Inferior parietal cortex (tissue), 1 donor: ENCODE data around the gene AGAP1.

Experiments used
- DNase-seq: peaks from one replicate; pipeline ENCODE4 v3.0.0-alpha.2; 2016; ENCODE audit errors: extremely low spot score

The AGAP1 gene

DNA sequence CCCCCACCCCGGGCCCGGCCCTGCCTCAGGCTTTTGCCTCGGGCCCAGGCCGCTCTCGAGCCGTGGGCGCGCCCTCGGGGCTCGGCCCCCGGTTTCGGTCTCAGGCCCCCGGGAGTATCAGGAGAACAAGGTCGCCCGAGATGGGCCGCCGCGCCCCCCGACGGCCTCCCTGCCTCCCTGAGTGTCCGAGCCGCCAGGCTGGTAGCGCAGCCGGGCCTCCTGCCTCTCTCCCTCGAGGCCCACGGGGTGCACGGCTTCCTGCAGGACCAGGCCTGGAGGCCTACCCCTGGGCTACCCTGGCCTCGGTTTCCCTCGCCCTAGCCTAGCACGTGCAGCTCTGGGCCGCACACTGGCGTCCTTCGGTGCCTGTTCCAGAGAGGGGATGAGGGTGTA lies 665.9 kb downstream of the AGAP1 start:
- no peak for DNase-seq

DNA sequence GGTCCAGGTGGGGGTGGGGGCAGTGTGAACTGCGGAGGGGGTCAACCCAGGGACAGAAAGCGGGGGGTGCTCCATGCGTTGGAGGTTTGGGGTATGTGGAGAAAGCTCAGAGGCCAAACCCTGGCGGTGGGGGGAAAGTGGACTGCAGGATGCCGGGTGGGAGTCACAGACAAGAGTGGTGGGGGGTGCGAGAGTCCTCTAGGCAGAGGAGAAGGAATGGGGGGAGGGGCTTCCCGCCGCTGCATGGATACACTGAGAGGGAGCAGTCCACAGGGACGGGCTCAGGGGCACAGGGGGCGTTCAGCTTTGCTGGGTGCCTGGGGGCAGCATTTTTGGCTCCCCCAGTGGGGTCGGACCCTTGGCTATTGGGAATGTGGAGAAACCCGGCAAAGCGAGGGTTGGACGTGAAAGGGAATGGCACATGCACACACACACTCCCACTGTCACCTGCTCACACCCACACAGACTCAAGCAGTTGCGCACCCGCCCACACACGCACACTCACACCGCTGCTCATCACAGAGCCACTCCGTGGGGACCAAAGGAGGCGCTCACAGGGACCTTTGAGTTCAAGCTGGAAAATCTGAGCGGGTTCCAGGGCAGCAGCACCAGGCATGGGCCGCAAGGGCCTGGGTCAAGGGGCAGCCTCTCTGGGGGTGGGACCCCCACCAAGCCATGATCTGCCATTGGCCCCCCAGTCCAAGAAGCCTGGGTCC lies 666.7 kb downstream of the AGAP1 start:
- no peak for DNase-seq

DNA sequence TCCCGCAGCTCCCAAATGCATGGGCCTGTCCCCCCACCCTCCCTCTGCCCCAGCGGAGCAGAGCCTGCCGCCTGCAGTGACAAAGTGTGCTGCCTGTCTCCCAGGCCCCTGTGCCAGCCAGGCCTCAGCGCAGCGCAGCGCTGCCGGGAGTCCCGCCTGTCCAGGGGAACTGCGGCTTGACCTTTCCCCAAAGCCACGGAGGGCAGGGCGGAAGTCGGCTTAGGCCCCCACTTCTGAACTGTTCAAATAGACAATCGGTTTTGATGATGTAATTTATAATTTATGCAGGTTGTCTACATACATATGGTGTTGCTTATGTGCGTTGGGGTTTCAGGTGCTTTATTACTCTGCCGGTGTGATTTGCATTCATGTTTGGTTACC lies 667.2 kb downstream of the AGAP1 start:
- DNase-seq: no peak

DNA sequence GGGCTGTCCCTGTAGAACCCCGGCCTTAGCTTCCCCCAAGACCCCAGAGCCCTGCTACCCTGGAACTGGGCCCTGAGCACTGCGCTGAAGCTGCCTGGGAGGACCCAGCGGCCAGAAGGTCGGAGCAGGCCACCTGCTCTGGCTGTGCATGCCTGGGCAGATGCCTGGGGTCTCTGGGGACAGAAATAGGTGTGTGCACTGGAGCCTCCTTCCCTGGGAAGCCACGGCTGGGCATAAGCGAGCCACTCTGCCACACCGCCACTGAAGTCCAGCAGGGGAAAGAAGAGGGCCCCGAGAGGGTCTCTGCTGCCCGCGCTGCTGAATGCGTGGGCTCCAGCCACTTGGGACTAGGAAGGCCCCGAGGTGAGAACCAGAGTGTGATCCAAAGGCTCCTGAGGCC lies 667.7 kb downstream of the AGAP1 start:
- DNase-seq: no peak

DNA sequence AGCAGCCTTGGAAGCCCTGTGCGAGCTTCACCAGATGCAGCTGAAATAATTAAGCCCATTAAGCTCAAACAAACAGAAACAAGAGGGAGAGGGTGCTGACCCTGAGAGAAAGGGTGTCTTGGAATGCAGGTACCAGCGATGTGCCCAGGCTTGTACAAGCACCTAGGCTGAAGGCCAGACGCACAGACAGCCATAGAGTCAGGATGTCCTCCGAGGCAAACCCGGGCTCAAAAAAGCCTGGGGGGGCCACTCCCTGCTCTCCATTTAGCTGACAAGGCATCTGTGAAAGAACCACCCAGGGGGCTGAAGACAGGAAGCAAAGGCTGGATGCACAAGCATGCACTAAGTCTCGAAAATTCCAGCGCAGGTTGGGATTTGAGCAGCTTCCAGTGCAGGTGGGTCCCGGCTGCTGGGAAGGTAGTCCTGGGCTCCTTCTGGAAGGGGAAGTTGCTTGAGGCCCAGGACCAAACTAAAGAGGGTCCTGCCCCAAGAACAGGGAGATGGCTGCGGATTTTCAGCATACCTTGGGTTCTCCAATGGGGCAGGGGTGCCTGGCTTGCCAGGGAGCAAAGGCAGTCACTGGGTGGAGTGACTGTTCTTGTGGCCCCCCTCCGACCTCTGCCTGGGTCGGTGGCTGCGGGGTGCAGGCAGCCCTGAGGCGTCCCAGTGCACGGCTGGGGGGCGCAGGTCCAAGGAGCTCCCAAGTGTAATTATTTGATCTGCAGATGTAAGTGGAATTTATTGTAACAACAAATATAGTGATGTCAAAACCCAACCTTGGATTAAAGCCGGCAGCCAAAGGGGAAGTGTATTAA lies 668.4 kb downstream of the AGAP1 start:
- no peak for DNase-seq

DNA sequence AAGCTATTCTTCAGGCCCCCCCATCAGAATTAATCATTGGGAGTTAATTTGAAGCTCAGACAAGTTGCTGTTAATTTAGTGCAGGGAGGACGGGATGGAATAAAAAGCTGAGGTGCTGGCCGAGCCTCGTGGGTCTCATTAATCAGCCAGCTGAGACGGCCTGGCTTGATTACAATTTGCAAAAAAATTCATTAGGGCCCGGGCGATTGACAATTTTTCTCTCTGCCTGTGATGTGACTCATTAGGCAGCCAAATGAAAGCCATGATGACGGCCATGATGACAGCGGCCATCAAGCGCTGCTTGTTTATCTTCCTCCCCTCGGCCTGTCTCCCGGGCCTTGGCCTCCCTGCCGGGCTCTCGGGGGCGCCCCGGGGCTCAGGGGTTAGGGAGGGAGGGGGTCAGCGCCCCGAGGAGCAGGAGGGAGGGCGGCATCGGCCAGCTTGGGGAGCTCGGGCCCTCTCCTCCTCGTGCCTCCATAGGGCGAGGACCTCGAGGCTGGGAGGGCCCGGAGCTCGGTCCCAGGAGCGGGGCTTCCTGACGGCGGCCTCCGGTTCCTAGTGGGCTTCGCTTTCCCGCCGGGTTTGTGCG lies 669.1 kb downstream of the AGAP1 start:
- DNase-seq: no peak

DNA sequence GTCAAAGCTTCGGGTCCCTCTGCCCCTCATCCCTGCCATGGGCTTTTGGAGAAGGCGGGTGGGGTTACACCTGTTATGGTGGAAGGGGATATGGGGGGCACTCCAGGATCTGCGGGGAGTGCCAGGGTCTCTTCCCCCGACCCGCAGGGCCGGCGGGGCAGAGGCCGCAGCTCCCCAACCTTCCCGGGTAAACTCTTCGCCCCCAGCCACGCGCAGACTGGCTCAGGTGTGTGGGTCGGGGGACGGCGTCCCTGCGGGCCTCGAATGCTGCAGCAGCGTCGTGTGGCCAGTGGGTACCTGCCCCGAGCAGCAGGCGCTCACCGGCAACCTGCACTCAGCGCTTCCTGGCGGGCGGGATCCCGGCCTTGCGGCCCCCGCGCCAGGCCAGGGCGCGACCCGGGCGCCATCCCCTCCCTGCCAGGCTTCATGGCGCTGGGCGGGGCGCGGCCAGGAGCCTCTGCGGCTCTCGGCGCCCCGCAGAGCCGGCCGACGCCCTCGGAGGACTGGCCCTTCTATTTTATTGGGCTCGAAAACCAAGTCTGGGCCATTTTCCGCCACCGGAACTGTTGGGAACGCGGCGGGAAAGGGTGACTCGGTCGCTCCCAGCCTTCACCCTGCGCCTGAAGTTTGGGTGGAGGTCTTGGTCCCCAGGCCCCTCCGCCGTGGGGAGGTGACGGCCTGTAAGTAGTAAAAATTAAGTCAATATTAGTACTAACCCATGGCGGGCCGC lies 669.8 kb downstream of the AGAP1 start:
- no peak for DNase-seq

DNA sequence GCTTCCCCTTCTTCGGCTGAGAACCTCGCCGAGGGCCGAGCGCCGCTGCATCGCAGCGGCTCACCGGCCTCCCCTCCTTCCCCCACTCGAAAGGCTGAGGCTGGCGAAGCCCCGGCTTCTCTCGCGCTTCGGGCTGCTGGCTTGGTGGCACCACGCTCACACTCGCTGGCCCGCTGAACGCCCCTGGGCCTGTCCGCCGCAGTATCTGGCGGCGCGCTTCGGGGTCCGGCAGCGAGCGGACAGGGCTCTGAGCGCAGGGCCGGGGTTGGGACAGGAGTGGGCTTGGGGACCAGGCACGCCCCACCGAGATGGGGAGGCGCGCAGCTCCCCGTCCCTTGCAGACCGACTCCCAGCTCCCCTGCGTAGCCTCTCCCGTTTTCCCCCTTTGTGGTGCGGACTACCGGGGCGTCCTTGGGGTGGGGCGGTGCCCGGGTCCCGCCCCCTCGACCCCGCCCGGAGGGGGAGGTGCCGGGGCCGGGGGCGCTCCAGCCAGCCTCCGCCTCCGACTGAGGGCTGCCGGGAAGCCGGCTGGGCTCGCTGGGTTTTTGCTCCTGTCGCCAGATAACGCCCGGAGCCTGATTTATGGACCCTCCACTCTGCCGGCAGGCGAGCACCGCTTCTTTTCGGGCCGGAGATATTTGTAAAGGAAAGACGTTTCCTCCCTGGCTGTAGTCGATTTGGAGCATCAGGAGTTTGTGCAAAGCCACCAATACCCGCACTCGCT lies 670.5 kb downstream of the AGAP1 start:
- DNase-seq: no peak

DNA sequence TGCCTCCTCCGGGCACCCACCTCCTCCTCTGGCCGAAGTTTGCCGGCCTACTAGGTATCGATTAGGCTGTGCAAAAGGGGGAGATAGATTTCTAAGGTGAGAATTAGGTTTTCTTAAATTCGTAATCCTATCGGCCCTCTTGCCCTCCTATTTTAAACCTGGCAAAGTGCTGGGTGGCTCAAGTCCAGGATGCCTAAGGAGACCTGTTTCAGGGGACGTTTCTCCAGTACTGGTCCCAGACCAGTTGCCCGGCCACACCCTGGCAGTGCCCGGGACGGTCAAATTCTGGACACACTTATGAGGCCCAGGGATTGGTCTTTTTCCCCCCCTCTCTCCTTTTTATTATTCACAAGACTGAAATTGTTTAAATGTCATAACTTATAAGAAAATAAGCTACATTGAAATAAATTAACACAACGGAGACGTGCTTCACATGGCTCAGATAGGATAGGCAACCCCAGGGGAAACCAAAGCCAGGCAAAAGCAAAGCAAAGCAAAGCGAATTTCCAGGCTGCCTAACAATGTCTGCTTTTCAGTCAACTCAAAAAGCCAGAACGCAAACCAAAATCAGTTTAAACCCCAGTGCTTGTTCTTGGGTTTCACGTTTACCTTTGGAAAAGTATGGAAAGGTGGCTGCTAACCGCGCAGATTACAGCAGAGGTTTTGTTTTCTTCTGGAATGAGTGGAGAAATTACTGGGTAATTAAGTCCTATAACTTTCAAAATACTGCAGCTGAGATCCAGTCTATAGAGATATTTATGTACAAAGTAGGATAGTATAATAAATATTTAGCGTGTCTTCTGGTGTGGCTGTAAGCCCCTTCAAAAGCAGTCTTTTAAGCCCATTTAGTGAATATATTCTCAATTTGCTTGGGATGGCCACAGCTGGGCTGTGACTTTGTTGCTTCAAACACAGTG lies 671.3 kb downstream of the AGAP1 start:
- no peak for DNase-seq

DNA sequence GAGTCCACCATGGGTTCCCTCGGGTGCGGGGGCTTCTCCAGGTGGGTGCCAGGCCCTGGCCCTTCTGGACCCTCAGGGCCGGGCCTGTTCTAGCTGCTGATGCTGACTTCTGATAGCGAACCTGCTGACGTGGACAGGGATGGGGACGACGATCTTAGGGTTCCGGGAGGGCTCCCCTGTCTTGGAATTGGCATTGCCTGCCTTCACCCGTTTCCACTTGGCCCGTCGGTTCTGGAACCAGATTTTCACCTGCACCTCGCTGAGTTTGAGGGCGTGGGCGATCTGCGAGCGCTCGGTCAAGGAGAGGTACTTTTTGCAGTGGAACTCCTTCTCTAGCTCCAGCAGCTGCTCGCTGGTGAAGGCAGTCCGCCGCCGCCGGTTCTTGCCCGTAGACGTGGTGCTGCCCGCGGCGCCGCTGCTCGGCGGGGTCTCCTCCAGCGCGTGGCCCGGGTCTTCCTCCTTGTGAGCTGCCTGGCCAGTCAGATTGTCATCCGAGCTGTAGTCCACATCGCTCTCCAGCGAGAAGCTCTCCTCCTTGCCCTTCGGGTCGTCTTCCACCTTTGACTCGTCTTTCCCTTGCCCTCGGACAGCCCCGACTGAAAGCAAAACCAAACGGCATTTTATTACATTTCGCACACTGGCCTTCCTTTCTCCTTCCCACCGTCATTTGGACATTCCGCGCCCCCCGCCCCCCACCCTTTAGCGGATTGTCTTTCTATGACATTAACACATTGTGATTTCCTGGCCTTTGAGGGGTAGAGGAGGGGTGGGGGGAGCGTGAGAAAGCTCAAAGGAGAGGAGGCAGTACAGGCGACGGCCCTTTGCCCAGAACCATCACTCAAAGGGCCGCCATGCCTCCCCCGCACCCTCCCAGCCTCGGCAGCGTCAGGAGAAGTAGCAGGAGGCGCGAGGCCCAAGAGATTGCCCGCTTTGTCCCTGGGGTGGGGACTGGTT lies 672.3 kb downstream of the AGAP1 start:
- no peak for DNase-seq

DNA sequence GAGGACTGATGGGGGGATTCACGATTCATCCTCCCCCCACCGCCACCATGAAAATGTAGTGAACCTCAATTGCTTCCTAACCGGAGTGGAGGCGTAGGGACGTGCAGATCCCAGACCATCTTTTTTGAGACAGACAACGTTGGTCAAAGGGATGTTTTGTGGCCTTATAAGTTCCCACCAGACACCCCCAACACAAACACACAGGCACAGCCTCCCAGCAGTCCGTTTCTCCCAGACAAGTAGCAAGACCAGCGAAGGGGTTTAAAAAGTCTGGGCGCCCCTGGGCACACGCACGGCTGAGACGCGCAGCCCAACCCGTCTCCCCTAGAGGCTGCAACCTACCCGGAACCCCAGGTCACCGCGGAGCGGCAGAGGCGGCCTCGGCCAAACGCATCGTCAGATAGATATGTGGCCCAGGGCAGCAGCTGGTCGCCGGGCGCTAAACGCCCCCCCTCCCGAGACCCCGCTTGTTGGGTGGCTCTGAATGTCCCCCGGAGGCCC lies 673.0 kb downstream of the AGAP1 start:
- no peak for DNase-seq

DNA sequence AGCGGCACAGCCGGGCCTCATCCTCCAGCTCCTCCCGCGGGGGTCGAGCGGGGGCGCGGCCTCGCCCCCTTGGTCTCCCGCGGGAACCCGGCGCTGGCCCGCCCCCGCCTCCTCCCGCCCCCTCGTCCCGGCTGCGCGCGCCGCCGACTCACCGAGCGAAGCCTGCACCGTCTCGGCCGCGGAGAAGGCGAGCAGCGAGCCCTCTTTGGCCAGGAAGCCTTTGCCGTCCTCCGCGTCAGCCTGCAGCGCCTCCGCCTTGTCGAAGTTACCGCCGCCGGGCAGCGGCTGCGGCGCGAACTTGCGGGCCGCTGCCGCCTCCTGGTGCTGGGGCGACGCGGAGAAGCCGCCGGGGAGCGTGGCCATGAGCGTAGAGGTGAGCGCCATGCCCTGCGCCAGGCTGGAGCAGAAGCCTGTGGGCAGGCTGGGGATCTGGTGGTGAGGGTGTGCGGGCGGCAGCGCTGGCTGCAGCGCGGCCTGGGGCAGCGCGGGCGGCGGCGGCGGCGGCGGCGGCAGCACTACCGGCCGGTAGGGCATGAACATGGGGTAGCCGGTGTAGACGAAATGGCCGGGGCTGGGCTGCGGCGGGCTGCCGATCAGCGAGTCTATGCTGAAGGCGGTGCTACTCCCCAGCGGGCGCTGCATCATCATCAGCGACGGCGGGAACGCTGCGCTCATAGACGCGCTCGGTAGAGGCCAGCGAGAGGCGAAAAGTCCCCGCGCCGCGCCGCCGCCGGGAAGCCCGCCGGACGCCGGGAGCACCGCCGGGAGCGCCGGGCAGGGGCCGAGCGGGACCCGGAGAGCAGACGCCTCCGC lies 673.7 kb downstream of the AGAP1 start:
- no peak for DNase-seq

DNA sequence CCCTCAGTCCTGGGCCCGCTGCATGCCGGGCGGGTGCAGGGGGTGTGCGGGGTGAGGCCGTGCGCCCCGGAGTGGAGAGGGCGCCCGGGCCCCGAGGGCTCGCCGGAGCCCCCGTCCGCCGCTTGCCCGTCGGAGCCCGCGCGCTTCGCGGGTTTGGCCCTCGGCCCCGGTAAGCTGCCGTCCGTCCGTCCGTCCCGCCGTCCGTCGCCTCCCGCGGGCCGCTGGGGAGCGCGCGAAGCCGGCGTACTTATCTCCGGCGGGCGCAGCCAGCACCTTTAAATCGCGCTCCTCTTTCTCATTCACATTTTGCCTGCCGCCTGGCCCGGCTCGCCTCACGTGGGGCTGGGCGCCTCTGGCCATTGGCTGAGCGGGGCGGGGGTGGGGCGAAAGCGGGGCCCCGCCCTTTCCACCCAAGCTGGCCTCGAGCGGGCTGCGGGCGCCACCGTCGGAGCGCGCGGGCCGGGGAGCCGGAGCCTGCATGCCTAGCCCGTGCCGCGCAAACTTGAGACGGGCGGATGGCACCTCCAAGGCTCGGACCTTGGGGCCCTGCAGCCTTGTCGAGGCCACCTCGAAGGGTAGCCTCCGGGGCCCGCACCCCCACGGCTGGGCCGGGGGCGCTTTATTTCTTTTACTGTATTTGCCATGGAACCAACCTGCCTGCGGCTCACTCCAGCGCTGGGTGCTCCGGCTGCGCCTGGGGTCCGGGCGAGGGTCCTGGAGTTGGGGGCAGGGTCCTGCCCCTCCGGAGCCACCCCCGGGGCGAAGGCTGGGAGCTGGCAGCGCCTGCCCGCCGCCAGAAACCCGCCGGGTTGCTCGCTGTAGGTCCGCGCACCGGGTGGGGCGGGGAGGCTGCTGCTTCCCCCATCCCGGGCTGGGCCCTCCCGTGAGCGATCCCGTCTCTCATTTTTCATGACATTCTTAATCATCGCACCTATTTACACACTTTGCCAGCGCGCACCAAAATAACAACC lies 674.6 kb downstream of the AGAP1 start, which contains the start of gene GBX2:
Gene GBX2 (minus strand): TSS at position 277 of the 971 bp plus-strand sequence. CDS start 415 bp downstream, outside the sequence.
- no peak for DNase-seq

DNA sequence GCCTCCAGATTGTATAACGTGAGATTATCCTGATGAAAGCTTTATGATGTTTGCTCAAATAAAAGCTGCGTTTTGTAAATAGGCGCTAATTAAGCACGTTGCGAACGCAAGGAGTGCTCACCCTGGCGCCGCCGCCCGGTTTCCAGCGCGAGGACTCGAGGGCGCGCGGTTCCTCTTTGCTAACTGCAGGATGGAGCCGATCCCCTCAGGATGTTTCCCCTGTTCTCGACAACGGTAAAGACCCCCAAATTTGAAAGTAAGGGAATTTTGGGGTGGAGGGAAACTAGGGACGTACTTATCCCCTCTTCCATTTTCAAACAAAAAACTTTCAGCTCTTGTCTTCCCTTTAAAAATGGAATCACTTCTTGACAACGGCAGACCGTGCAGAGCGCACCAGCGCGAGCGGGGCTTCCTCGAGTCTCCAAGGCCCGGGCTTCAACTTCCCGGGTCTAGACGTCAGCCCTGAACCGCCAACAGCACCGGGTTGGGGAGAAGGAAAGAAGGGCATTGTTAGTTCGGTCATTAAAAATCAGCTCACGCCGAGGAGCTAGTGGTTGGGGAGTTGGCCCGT lies 675.4 kb downstream of the AGAP1 start:
- DNase-seq: no peak

DNA sequence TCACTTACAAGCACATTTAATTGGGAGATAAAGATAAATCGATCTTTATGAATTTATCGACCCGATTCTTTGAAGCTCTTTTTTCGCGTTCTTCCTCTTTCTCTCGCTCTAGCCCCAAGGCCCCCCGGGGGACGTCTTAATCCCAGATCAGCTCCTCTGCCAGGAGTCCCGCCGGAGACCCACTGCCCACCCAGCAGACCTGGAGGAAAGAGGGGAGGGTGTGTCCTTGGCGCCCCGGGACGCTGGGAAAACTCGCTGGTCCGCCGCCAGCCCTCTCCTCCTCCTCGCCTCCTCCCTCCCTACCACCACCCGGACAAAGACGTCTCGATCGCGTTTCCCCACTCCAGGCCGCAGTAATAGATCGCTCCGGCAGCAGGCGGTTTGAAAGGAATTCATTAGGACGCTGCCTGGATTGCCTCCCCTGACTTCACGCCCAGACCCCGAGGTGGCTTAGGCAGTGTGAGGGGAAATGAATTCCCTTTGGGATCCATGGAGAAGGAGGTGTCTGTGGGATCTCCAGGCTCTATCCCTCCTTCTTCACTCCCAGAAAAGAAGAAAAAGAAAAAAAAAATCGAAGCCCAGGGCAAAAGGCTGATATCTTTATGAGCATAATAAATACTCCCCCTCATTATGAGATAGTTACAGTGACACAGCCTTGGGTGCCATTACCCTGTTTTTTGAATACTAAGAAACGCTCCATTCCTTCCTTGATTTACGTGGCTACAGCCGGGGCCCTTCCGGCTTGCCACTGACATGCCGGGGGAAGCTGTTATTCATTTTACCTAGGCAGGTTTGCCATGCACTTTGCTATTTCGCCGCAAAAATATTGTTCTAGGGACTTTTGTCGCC lies 676.1 kb downstream of the AGAP1 start:
- DNase-seq: no peak
